Caco-2 (cell line): Measurements from ENCODE around the gene IQSEC1. TPM values are rescaled to one million over a fixed set of nuclear protein-coding genes. Genes with fewer than 3 reads are reported as not detected.

Source experiments
- BruUV-seq: library from RNA; stranded (reverse); fragments of 400-500 nt; replicated peaks from 2 replicates; lab custom pipeline; 2021; lab: Mats Ljungman, UMichigan
- CTCF ChIA-PET: fragments of 300-600 bp; sonication (Branson Sonifier 250); formaldehyde crosslinking; loops from one replicate; lab custom pipeline; 2022; ENCODE audit warnings: antibody characterized with exemption; lab: Charles Lee
- POLR2A ChIA-PET: fragments of 300-600 bp; sonication (Branson Sonifier 250); formaldehyde crosslinking; loops from one replicate; lab custom pipeline; 2022; ENCODE audit warnings: antibody characterized with exemption; lab: Charles Lee
- DNase-seq, 2 experiments: peaks; one replicate each; pipeline versions ENCODE4 v3.0.0 to v3.0.0-alpha.2; 2020 to 2022
- H3K27me3 ChIP-seq: replicated peaks from 2 replicates; pipeline ENCODE4 v1.6.0; 2011; ENCODE audit warnings: low read length; ENCODE audit not compliant: control insufficient read depth, insufficient read depth
- H3K36me3 ChIP-seq: 2 replicates; pipeline ENCODE4 v1.5.1; 2011; ENCODE audit warnings: low read length; ENCODE audit not compliant: control insufficient read depth, insufficient read depth
- H3K4me1 ChIP-seq: fragments of 250-450 bp; sonication (Bioruptor Pico); 2 replicates; pipeline ENCODE4 v1.5.1; 2020; ENCODE audit warnings: mild to moderate bottlenecking
- H3K4me3 ChIP-seq: 2 replicates; pipeline ENCODE4 v1.5.1; 2011; ENCODE audit warnings: low read depth, mild to moderate bottlenecking, control low read depth, low read length
- H3K9me3 ChIP-seq: fragments of 250-450 bp; sonication (Bioruptor Pico); 2 replicates; pipeline ENCODE4 v1.5.1; 2020; ENCODE audit warnings: mild to moderate bottlenecking, moderate library complexity
- H3K27ac Mint-ChIP-seq: one replicate; pipeline ENCODE4 v1.8.0; 2022; ENCODE audit warnings: mixed read lengths; ENCODE audit not compliant: unreplicated experiment
- H3K27me3 Mint-ChIP-seq: one replicate; pipeline ENCODE4 v1.8.0; 2022; ENCODE audit warnings: mixed read lengths; ENCODE audit not compliant: insufficient read depth, unreplicated experiment
- H3K36me3 Mint-ChIP-seq: one replicate; pipeline ENCODE4 v1.8.0; 2022; ENCODE audit warnings: mild to moderate bottlenecking, mixed read lengths; ENCODE audit not compliant: insufficient read depth, unreplicated experiment
- H3K4me1 Mint-ChIP-seq: one replicate; pipeline ENCODE4 v1.8.0; 2022; ENCODE audit warnings: low read depth, mixed read lengths; ENCODE audit not compliant: unreplicated experiment
- H3K4me3 Mint-ChIP-seq: one replicate; pipeline ENCODE4 v1.8.0; 2022; ENCODE audit warnings: mild to moderate bottlenecking, moderate library complexity, mixed read lengths; ENCODE audit not compliant: unreplicated experiment
- H3K9me3 Mint-ChIP-seq: one replicate; pipeline ENCODE4 v1.8.0; 2022; ENCODE audit warnings: mixed read lengths; ENCODE audit not compliant: unreplicated experiment
- intact Hi-C: fragments of 100-400 bp; cut with micrococcal nuclease; formaldehyde crosslinking; loops from one replicate; pipeline ENCODE4 v1.10.0; 2022; ENCODE audit not compliant: unreplicated experiment
- total RNA-seq: library from RNA; stranded (reverse); gene quantifications from 2 replicates; pipeline ENCODE4 v1.2.3, GENCODE V29; 2022
- TF ChIP-seq, protein P1 (sequence below), 2 experiments: fragments of 200-600 bp in 1 of 2; IDR thresholded peaks; 1 replicate in 1 of 2; 2 replicates in 1 of 2; pipeline versions ENCODE4 v1.5.1 to v1.8.0; 2011 to 2022; ENCODE audit warnings: antibody characterized with exemption in 1 of 2, control low read depth in 1 of 2, inconsistent platforms in 1 of 2, low read depth in 1 of 2, low read length in 1 of 2, mild to moderate bottlenecking in 1 of 2, moderate library complexity in 1 of 2; ENCODE audit not compliant: insufficient read depth in 1 of 2, severe bottlenecking in 1 of 2, unreplicated experiment in 1 of 2

The IQSEC1 gene
- total RNA-seq, 1 experiment from 2014 or later: 40.0 TPM

DNA sequence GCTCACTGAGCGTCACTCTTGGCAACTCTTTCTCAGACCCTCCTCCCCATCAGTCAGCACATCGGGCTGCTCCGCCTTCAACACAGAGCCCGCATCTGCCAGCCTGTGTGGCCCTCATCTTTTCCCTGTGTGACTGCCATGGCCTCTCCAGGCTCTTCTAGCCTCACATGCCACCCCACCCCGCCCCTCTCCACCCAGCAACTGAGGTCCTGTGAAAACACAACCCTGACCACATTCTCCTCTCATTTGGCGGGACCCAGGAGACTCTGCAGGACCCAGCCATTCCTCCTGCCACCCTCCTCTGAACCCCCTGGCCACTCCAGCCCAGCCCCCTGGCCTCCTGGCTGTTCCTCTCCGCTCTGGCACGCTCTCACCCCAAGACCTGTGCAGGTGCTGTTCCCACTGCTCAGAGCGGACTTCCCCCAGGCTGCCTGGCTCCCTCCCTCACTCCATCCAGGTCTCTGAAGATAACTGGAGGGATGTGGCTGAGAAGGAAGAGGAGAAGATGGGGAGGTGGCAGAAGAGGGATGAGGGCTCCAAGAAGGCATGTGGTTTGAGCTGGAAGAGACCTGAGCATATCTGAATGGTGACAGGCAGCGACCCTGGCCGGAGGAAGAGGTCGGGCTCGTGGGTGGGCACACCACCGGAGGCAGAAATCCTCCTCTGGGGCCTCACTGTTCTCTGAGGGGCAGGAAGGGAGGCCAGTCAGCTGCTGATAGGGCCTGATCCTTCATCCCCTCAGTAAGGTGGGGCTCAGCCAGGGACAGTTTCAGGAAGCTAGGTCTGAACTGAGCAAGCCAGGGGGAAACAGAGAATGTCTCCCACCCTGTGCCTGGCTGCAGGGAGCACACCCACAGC, 120.7 kb downstream of the IQSEC1 start:
- Mint-ChIP-seq H3K4me1 (no peaks in the 10 kb centered on the region), H3K27ac (no peak overlapping the region), H3K9me3 (no peaks in the 10 kb centered on the region), H3K36me3 (peaks cover under 1% of the 10 kb centered on the region), H3K27me3 (no peaks in the 10 kb centered on the region), H3K4me3 (no peak overlapping the region)
- BruUV-seq: no TSS peak
- Histone ChIP-seq H3K4me3 (no peak overlapping the region), H3K9me3 (no peaks in the 10 kb centered on the region), H3K36me3 (no peaks in the 10 kb centered on the region), H3K27me3 (no peaks in the 10 kb centered on the region), H3K4me1 (no peaks in the 10 kb centered on the region)
- ChIA-PET CTCF (no interaction called here), POLR2A (no interaction called here)
- TF ChIP-seq, protein P1, sequence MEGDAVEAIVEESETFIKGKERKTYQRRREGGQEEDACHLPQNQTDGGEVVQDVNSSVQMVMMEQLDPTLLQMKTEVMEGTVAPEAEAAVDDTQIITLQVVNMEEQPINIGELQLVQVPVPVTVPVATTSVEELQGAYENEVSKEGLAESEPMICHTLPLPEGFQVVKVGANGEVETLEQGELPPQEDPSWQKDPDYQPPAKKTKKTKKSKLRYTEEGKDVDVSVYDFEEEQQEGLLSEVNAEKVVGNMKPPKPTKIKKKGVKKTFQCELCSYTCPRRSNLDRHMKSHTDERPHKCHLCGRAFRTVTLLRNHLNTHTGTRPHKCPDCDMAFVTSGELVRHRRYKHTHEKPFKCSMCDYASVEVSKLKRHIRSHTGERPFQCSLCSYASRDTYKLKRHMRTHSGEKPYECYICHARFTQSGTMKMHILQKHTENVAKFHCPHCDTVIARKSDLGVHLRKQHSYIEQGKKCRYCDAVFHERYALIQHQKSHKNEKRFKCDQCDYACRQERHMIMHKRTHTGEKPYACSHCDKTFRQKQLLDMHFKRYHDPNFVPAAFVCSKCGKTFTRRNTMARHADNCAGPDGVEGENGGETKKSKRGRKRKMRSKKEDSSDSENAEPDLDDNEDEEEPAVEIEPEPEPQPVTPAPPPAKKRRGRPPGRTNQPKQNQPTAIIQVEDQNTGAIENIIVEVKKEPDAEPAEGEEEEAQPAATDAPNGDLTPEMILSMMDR (IDR thresholded peaks at IDR 0.05; ENCODE audit: insufficient read depth in 1 of 2, low read depth in 1 of 2, low read length in 1 of 2, severe bottlenecking in 1 of 2, unreplicated experiment in 1 of 2): no peak
- intact Hi-C loops: no loop called here
- DNase-seq: no peak

DNA sequence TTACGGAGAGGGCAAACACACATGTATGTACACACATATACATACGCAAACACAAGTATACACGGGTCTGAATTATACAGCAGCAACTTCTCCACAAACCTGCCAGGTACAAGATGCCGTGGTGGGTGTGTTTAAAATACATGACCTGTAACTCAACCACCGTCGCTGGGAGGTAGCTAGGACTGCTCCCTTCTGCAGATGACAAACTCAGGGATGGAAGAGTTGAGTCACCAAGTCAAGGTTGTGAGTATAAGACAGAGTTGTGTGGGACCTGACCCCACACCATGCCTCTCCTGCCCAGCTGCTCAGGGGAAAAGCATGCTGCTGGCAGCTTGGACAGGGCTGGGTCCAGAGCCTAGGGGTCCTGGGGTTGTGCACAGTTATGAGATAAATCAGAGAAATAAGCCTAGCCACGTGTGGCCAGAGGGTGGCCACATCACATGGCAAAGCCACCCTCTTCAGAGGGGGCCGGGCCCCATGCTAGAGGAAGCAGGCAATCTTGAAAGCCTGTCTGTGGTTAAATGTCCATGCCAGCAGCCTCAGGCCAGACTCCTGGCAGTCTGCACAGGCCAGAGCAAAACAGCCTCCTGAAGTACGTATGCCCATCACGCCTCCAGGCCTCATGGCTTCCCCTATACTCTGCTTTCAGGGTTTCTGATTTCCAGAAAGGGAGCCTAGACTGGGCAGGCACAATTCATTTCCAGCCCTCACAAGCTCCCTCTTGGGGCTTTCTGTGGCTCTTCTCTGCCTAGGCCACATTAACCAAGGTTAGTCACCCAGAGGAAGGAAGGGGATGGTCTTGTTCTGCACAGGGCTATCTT, 124.1 kb downstream of the IQSEC1 start:
- BruUV-seq: no TSS peak
- Histone ChIP-seq H3K4me1 (no peaks in the 10 kb centered on the region), H3K4me3 (no peak overlapping the region), H3K27me3 (no peaks in the 10 kb centered on the region), H3K36me3 (no peaks in the 10 kb centered on the region), H3K9me3 (no peaks in the 10 kb centered on the region)
- no peaks in the 10 kb centered on the region for H3K36me3 Mint-ChIP-seq
- no peak overlapping the region for H3K4me3 Mint-ChIP-seq
- no peaks in the 10 kb centered on the region for H3K27me3 Mint-ChIP-seq
- POLR2A ChIA-PET: no interaction called here
- TF ChIP-seq, protein P1 (IDR thresholded peaks at IDR 0.05; ENCODE audit: insufficient read depth in 1 of 2, low read depth in 1 of 2, low read length in 1 of 2, severe bottlenecking in 1 of 2, unreplicated experiment in 1 of 2): no peak
- no peaks in the 10 kb centered on the region for H3K4me1 Mint-ChIP-seq
- H3K9me3 Mint-ChIP-seq: no peaks in the 10 kb centered on the region
- CTCF ChIA-PET: interaction anchor here (0.7 kb wide), 1 partner anchor 263 kb away, joined by 8 read pairs; no protein-coding TSS in a partner anchor
- no peak for DNase-seq
- no peak overlapping the region for H3K27ac Mint-ChIP-seq
- intact Hi-C loops: loop anchor here (5.0 kb wide), 1 partner anchor 33 kb away; no protein-coding TSS in a partner anchor

DNA sequence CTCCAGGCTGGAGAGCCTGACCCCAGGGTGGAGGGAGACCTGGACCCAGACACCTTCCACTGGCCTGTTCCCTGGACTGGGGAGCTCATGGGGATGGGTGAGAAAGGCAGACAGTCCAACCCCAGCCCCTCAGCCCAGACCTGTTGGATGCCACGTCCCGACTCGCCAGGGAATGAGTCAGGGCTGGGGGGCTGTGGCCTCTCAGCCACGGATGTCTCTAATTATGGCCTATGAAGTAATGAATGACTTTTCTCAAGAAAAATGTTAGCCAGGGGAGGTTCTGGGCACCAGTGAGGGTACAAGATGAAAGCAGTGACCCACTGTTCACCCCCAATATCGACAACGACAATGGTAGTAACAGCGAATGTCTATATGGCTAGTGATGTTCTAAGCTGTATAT, 124.9 kb downstream of the IQSEC1 start:
- POLR2A ChIA-PET: no interaction called here
- Mint-ChIP-seq H3K4me3 (no peak overlapping the region), H3K4me1 (no peaks in the 10 kb centered on the region), H3K9me3 (no peaks in the 10 kb centered on the region), H3K27me3 (no peaks in the 10 kb centered on the region), H3K36me3 (no peaks in the 10 kb centered on the region), H3K27ac (no peak overlapping the region)
- CTCF ChIA-PET: interaction anchor here (1.8 kb wide), 1 partner anchor 36 kb away, joined by 6 read pairs; no protein-coding TSS in a partner anchor
- TF ChIP-seq, protein P1 (IDR thresholded peaks at IDR 0.05; ENCODE audit: insufficient read depth in 1 of 2, low read depth in 1 of 2, low read length in 1 of 2, severe bottlenecking in 1 of 2, unreplicated experiment in 1 of 2): no peak
- Histone ChIP-seq H3K4me1 (no peaks in the 10 kb centered on the region), H3K27me3 (no peaks in the 10 kb centered on the region), H3K4me3 (no peak overlapping the region), H3K36me3 (no peaks in the 10 kb centered on the region), H3K9me3 (no peaks in the 10 kb centered on the region)
- intact Hi-C loops: loop anchor here (5.0 kb wide), 1 partner anchor 34 kb away; no protein-coding TSS in a partner anchor
- no TSS peak for BruUV-seq
- DNase-seq: no peak
